ENCODE measurements around the gene CAMTA1.

CAMTA1 gene

GRCh38 chr1:6873298-6874015 lies 88.2 kb downstream of the CAMTA1 start:
- no peak for DNase-seq (ENCODE audit: low read depth)

GRCh38 chr1:6874298-6874697 lies 89.0 kb downstream of the CAMTA1 start:
- no peak for DNase-seq (ENCODE audit: low read depth)

- DNase-seq (ENCODE audit: low read depth): no peak
Measured at GRCh38 chr1:6880951-6881690, 95.9 kb downstream of the CAMTA1 start.

GRCh38 chr1:6882414-6882813 lies 97.2 kb downstream of the CAMTA1 start:
- DNase-seq (ENCODE audit: low read depth): no peak

- no peak for DNase-seq (ENCODE audit: low read depth)
Measured at GRCh38 chr1:6884652-6885153, 99.4 kb downstream of the CAMTA1 start.

GRCh38 chr1:6885426-6885825 lies 100.2 kb downstream of the CAMTA1 start:
- no peak for DNase-seq (ENCODE audit: low read depth)

GRCh38 chr1:6886523-6886922 lies 101.3 kb downstream of the CAMTA1 start:
- no peak for DNase-seq (ENCODE audit: low read depth)

GRCh38 chr1:6888268-6888667 lies 103.0 kb downstream of the CAMTA1 start:
- DNase-seq (ENCODE audit: low read depth): peak; percentile 50

GRCh38 chr1:6888870-6889269 lies 103.6 kb downstream of the CAMTA1 start:
- no peak for DNase-seq (ENCODE audit: low read depth)

- DNase-seq (ENCODE audit: low read depth): peak; percentile 71
Measured at GRCh38 chr1:6889875-6890480, 104.7 kb downstream of the CAMTA1 start.

GRCh38 chr1:6890686-6891085 lies 105.4 kb downstream of the CAMTA1 start:
- no peak for DNase-seq (ENCODE audit: low read depth)

- peak; percentile 55 for DNase-seq (ENCODE audit: low read depth)
Measured at GRCh38 chr1:6891781-6892579, 106.7 kb downstream of the CAMTA1 start.

GRCh38 chr1:6893388-6893787 lies 108.1 kb downstream of the CAMTA1 start:
- DNase-seq (ENCODE audit: low read depth): no peak

GRCh38 chr1:6897138-6897537 lies 111.9 kb downstream of the CAMTA1 start:
- no peak for DNase-seq (ENCODE audit: low read depth)

GRCh38 chr1:6898974-6899539 lies 113.8 kb downstream of the CAMTA1 start:
- no peak for DNase-seq (ENCODE audit: low read depth)

- DNase-seq (ENCODE audit: low read depth): no peak
Measured at GRCh38 chr1:6899621-6900020, 114.4 kb downstream of the CAMTA1 start.

- DNase-seq (ENCODE audit: low read depth): no peak
Measured at GRCh38 chr1:6902153-6902552, 116.9 kb downstream of the CAMTA1 start.

- DNase-seq (ENCODE audit: low read depth): no peak
Measured at GRCh38 chr1:6904476-6905170, 119.4 kb downstream of the CAMTA1 start.

GRCh38 chr1:6905331-6905730 lies 120.1 kb downstream of the CAMTA1 start:
- no peak for DNase-seq (ENCODE audit: low read depth)

GRCh38 chr1:6905790-6906189 lies 120.5 kb downstream of the CAMTA1 start:
- no peak for DNase-seq (ENCODE audit: low read depth)

GRCh38 chr1:6906783-6907182 lies 121.5 kb downstream of the CAMTA1 start:
- DNase-seq (ENCODE audit: low read depth): no peak

All from ELR (cell line).